Muscle of leg (tissue), 11 donors: ENCODE results near the gene EBF3. TPM values are rescaled to one million over a fixed set of nuclear protein-coding genes. Genes with fewer than 3 reads are reported as not detected.
A peak's percentile ranks its signal among the peaks of the same experiment; 100 is the strongest.

Experiments used
- DNase-seq: peaks from one replicate; pipeline ENCODE4 v3.0.0; 2013
- H3K27ac ChIP-seq: one replicate; pipeline ENCODE4 v1.5.1; 2013; ENCODE audit warnings: mild to moderate bottlenecking, low read length, control low read depth
- H3K27me3 ChIP-seq: one replicate; pipeline ENCODE4 v1.6.1; 2013; ENCODE audit warnings: low read length; ENCODE audit not compliant: control insufficient read depth, insufficient read depth
- H3K36me3 ChIP-seq: one replicate; pipeline ENCODE4 v1.6.1; 2013; ENCODE audit warnings: low read length; ENCODE audit not compliant: control insufficient read depth, insufficient read depth
- H3K4me1 ChIP-seq: one replicate; pipeline ENCODE4 v1.6.1; 2013; ENCODE audit warnings: low read length; ENCODE audit not compliant: control insufficient read depth, insufficient read depth
- H3K4me3 ChIP-seq: one replicate; pipeline ENCODE4 v1.5.1; 2013; ENCODE audit warnings: low read length, control low read depth
- H3K9me3 ChIP-seq: replicated peaks from 2 replicates; pipeline ENCODE4 v1.6.1; 2013; ENCODE audit warnings: low read depth, low read length; ENCODE audit not compliant: control insufficient read depth
- WGBS: methylation state at CpG from one replicate; pipeline ENCODE4 v1.1.5; 2013; ENCODE audit warnings: missing lambda C conversion rate; ENCODE audit not compliant: insufficient coverage; 5-methylcytosine and 5-hydroxymethylcytosine counted together
- polyA plus RNA-seq, 8 donors: library from polyadenylated mRNA; unstranded; fragments of 120-200 nt; gene quantifications; one replicate each; pipeline versions ENCODE4 v1.2.1 to v1.2.3, GENCODE V29; 2013; ENCODE audit warnings: inconsistent platforms in 1 of 8, low replicate concordance in 1 of 8; ENCODE audit not compliant: insufficient read length in 8 of 8, insufficient read depth in 1 of 8
- total RNA-seq: library from RNA; stranded (reverse); fragments of 120-200 nt; gene quantifications from one replicate; pipeline ENCODE4 v1.2.4, GENCODE V29; 2013

The EBF3 gene
- total and polyA plus RNA-seq, 9 donors: 33.6 to 102 (median 75.6) TPM

- Histone ChIP-seq H3K27ac (no peak overlapping the region), H3K4me1 (peaks cover 7% of the 10 kb centered on the region), H3K27me3 (no peaks in the 10 kb centered on the region), H3K9me3 (peaks cover 11% of the 10 kb centered on the region), H3K4me3 (no peak overlapping the region), H3K36me3 (no peaks in the 10 kb centered on the region)
- WGBS: no CpG with 5 or more reads among the region's 3 CpGs
- no peak for DNase-seq
Observed at GRCh38 chr10:129799942-129800341, 164.1 kb downstream of the EBF3 start.

- DNase-seq: no peak
- H3K27me3 ChIP-seq: no peaks in the 10 kb centered on the region
- H3K4me3 ChIP-seq: no peak overlapping the region
- peaks cover 17% of the 10 kb centered on the region for H3K4me1 ChIP-seq
- H3K9me3 ChIP-seq: no peaks in the 10 kb centered on the region
- 78% methylated on average over 8 of the region's 14 CpGs for WGBS
- H3K36me3 ChIP-seq: no peaks in the 10 kb centered on the region
- H3K27ac ChIP-seq: no peak overlapping the region
Observed at GRCh38 chr10:129796710-129797420, 167.2 kb downstream of the EBF3 start.

- Histone ChIP-seq H3K36me3 (no peaks in the 10 kb centered on the region), H3K27me3 (no peaks in the 10 kb centered on the region), H3K4me3 (no peak overlapping the region), H3K4me1 (peaks cover 23% of the 10 kb centered on the region), H3K27ac (no peak overlapping the region), H3K9me3 (no peaks in the 10 kb centered on the region)
- 96% methylated on average over 13 of the region's 22 CpGs for WGBS
- DNase-seq: no peak
Observed at GRCh38 chr10:129793996-129794395, 170.1 kb downstream of the EBF3 start.

GRCh38 chr10:129793479-129793878 lies 170.6 kb downstream of the EBF3 start:
- no peaks in the 10 kb centered on the region for H3K36me3 ChIP-seq
- H3K4me3 ChIP-seq: no peak overlapping the region
- no peak overlapping the region for H3K27ac ChIP-seq
- H3K9me3 ChIP-seq: no peaks in the 10 kb centered on the region
- no peaks in the 10 kb centered on the region for H3K27me3 ChIP-seq
- DNase-seq: no peak
- peaks cover 27% of the 10 kb centered on the region for H3K4me1 ChIP-seq
- WGBS: 59% methylated on average over 5 of the region's 6 CpGs

- peak overlapping the region; percentile 4 for H3K27ac ChIP-seq
- WGBS: 43% methylated on average over 9 of the region's 10 CpGs
- no peaks in the 10 kb centered on the region for H3K27me3 ChIP-seq
- H3K4me1 ChIP-seq: peaks cover 33% of the 10 kb centered on the region
- H3K4me3 ChIP-seq: no peak overlapping the region
- no peak for DNase-seq
- no peaks in the 10 kb centered on the region for H3K9me3 ChIP-seq
- H3K36me3 ChIP-seq: no peaks in the 10 kb centered on the region
Observed at GRCh38 chr10:129792864-129793263, 171.2 kb downstream of the EBF3 start.

- H3K27me3 ChIP-seq: no peaks in the 10 kb centered on the region
- 34% methylated on average over 6 of the region's 7 CpGs for WGBS
- no peak overlapping the region for H3K27ac ChIP-seq
- DNase-seq: peak; percentile 59
- peaks cover 33% of the 10 kb centered on the region for H3K4me1 ChIP-seq
- H3K9me3 ChIP-seq: no peaks in the 10 kb centered on the region
- no peak overlapping the region for H3K4me3 ChIP-seq
- no peaks in the 10 kb centered on the region for H3K36me3 ChIP-seq
Observed at GRCh38 chr10:129792141-129792540, 171.9 kb downstream of the EBF3 start.

GRCh38 chr10:129790715-129791446 lies 173.2 kb downstream of the EBF3 start:
- Histone ChIP-seq H3K9me3 (no peaks in the 10 kb centered on the region), H3K27me3 (no peaks in the 10 kb centered on the region), H3K4me3 (no peak overlapping the region), H3K4me1 (peaks cover 42% of the 10 kb centered on the region), H3K27ac (no peak overlapping the region), H3K36me3 (no peaks in the 10 kb centered on the region)
- peak; percentile 41 for DNase-seq
- 85% methylated on average over 9 of the region's 17 CpGs for WGBS

GRCh38 chr10:129788215-129788614 lies 175.9 kb downstream of the EBF3 start:
- H3K4me1 ChIP-seq: peaks cover 45% of the 10 kb centered on the region
- WGBS: 77% methylated on average over 9 of the region's 10 CpGs
- no peaks in the 10 kb centered on the region for H3K9me3 ChIP-seq
- DNase-seq: peak; percentile 79
- no peak overlapping the region for H3K27ac ChIP-seq
- no peaks in the 10 kb centered on the region for H3K27me3 ChIP-seq
- H3K36me3 ChIP-seq: no peaks in the 10 kb centered on the region
- no peak overlapping the region for H3K4me3 ChIP-seq

- Histone ChIP-seq H3K4me1 (peaks cover 39% of the 10 kb centered on the region), H3K9me3 (no peaks in the 10 kb centered on the region), H3K27ac (no peak overlapping the region), H3K4me3 (no peak overlapping the region), H3K27me3 (no peaks in the 10 kb centered on the region), H3K36me3 (no peaks in the 10 kb centered on the region)
- no CpG with 5 or more reads among the region's 5 CpGs for WGBS
- no peak for DNase-seq
Observed at GRCh38 chr10:129787557-129787956, 176.5 kb downstream of the EBF3 start.

GRCh38 chr10:129786216-129786615 lies 177.9 kb downstream of the EBF3 start:
- 53% methylated on average over 8 of the region's 10 CpGs for WGBS

More at GRCh38 chr10:129786216-129786615, 177.9 kb downstream of the EBF3 start:
- Histone ChIP-seq H3K36me3 (no peaks in the 10 kb centered on the region), H3K27ac (no peak overlapping the region), H3K27me3 (no peaks in the 10 kb centered on the region), H3K9me3 (no peaks in the 10 kb centered on the region), H3K4me1 (peaks cover 31% of the 10 kb centered on the region), H3K4me3 (no peak overlapping the region)
- DNase-seq: no peak
